HG02759 (cell line): ENCODE results near the gene CABLES2.
"Not testable (repeated sequence)": the region's sequence is repeated elsewhere in the genome, so short reads cannot be mapped to it uniquely, and the experiment has no call there.

Experiments
- ATAC-seq: cut with Tn5 transposase; IDR thresholded peaks from one replicate; pipeline ENCODE4 v1.9.1; 2021; ENCODE audit warnings: mild to moderate bottlenecking, moderate library complexity; ENCODE audit not compliant: unreplicated experiment

Gene CABLES2

DNA sequence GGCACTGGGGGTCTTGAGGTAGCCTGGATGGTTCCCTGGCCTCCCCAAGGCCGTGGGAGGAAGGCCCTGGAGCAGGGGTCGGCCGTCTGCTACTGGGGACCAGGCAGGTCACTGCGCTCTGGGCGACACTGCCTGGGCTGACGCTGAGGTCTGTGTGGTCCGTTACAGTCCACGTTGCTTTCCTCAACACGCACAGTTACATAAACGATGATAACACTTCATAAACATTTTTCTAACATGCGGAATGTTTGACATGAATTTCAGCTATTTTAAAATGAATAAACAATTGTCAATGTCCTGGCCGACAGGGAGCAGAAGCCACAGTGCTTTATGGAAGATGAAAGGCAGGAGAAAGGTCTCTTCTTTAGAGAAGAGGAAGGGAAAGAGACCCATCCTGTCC lies 30.4 kb upstream of the CABLES2 start:
- no peak for ATAC-seq

GRCh38 chr20:62436692-62437091 lies 29.6 kb upstream of the CABLES2 start:
- ATAC-seq: no peak

DNA sequence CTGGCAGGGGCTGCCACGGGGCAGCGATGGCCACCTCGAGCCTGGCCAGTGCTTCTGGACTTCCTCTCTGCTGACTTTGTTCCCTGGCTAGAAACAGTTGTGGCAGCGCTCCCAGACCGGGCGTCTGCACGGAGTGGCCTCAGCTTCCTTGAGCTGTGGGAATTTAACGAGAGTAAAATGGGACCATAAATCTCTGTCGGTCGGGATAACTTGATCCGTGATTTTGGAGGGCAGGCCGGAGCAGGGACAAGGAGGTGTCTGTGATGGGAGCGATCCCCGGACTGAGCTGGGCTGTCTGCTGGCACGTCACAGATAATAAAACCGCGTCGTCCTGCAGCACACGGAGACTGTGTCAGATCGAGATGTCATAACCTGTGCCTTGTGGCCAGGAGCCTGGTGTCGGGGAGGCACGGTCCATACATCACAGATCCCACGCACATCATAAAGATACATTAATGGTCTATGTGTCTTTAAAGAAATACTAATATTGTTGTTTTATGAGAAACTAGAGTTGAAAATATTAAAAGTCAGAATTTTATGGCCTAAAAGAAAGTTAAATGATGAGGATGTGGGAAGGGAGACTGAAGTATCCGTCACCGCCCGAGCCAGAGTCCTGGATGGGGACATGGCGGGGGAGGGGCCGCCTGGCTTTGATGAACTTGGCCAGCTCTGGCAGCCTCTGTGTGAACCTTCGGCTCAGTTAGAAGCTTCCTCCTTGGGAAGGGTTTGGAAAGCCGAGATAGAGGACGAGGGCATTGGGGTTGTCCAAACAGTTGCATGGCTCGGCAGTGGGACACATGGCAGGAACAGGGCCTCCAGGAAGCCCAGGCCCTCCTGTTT lies 26.8 kb upstream of the CABLES2 start:
- no peak for ATAC-seq

- ATAC-seq: no peak
Measured at GRCh38 chr20:62430866-62431447, 23.9 kb upstream of the CABLES2 start.

DNA sequence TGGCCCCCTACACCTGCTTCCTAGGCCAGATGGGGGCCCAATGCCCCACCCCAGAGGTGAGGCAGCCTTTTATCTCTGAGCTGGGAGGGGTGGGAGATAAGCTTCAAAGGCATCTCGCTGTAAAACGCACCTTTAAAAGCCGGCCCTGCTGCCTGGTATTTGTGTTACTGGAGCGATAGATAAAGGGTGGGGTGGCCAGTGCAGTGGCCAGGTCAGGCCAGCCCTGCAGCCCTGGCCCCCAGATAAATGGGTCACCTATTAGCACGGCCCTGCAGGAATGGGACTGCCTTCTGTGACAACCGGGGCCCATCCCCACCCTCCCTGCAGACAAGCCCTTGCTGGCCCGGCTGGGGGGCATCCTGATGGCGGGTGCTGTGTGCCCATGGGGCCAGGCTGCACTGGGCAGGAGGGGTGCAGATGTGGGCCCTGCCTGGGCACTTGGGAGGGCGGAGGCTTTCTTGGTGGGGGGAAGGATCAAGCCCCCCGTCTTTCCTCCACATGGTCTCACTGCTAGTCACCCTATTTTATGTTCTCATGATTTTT lies 23.3 kb upstream of the CABLES2 start:
- ATAC-seq: no peak

DNA sequence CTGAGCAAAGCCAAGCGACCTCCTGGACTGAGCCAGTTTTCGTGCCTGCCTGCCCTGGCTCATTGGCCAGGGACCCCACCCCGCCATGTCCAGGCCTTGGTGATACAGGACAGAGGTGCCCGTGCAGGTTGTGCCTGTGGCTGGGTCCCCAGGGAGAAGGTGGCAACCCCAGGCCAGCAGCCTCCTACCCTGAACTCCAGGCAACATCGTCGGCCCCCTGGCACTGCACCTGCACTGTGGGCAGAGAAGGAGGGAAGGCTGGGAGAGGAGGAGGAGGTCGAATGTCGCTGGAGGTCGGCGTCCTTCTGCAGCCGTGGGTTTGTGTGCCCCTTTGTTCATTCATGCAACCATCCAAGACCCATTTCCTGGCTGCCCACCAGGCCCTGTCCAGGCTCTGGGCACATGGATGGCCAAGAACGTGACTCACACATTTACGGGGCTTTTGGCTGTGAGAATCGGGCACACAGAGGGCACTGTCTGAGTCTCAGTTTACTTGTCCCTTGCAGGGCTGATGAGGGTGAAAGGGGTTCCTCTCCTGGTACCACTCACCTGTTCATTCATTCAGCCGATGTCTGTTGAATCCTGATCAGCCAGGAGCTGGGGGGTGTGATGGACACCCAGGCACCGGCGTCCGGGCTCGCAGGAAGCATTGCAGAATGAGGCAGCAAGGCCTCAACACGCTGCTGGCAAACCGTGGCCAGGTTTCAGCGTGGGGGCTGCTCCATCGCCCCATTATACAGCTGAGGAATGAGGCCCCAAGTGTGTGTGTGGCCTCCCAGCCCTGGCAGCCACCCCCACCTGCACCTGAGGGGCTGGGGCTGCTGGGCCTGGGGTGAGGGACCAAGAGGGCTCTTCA lies 22.6 kb upstream of the CABLES2 start:
- ATAC-seq: no peak

- no peak for ATAC-seq
Measured at GRCh38 chr20:62428396-62429295, 21.6 kb upstream of the CABLES2 start.

DNA sequence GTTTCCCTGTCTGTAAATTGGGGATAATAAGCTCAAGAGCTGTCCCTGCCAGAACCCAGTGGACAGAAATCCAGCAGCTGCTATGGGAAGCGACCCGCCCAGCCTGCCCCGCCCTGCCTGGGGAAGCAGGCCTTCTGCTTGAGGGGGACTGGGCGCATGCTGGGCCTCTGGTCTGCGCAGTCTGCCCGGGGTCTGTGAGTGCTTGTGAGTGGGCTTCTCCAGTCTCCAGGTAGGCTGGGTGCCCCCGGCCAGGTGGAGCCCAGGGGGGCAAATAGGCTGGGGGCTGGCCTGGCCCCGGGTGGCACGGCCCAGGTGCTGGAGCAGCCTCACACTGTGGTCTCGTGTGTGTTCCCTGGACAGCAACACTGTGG lies 20.9 kb upstream of the CABLES2 start:
- no peak for ATAC-seq

DNA sequence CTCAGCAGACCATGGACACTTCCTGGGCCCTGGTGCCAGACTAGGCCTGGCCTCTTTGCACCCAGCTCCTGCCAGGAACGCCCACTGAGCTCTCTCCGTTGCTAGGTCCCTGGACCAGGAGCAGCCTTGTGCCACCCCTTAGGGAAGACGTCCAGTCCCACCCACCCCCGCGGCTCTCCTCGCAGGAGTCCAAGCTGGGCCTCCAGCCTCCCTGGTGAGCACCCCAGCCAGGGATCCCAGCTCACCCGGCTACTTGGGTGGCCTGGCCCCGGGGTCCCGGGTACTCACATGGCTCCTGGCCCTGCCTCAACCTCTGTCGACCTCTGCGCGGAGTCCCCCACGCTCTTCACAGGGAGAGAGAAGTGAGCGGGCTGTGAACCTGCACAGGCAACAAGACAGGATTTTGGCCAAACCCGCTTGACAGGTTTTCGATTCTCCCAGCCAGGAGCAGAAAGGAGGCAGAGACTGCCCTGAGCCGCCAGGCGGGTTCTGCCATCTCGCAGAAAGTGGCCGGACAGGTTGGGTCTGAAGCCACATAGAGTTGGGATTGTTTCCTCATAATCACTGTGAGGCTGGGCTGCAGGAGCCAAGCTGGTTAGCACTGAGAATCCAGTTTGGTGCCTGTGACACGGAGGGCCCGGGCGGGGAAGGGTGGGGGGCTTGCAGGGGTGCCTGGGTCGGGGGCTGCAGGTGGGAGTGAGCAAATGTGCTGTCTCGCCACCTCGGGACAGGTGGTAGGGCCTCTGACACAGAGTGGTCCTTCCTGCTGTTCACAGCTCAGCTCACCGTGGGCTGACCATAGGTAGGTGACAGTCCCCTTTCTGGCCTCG lies 20.3 kb upstream of the CABLES2 start, which contains the start of gene RBBP8NL:
RBBP8NL (minus strand) TSS at position 368 of the 830 bp plus-strand sequence. CDS start 7,892 bp downstream, outside the sequence.
- no peak for ATAC-seq

DNA sequence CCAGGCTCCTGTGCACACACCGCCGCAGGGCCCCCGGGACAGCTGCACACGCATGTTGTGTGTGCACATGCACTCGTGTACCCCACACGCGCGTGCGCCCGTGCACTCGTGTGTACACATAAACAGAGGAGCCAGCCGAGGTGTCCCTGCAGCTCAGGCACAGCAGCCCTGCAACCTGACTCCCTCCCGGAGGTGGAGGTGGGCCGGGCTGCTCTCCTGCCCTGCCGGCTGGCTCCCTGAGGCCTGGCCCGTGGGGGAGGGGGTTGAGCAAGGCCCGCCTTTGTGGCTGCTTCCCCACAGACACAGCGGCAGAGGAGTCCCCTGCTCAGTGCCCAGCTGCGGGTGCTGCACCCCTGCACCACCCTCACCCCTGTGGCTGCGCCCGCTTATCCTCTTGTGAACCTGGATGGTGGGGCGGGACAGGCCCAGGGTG lies 19.6 kb upstream of the CABLES2 start:
- ATAC-seq: no peak

DNA sequence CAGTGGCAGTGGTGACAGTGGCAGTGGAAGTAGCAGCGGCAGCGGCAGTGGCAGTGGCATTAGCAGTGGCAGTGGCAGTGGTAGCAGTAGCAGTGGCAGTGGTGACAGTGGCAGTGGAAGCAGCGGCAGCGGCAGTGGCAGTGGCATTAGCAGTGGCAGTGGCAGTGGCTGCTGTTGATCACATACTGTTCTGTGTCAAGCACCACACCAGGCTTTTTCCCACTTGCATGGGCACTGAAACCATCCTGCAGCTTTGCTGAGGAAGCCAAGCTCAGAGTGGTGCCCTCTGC lies 18.9 kb upstream of the CABLES2 start:
- not testable (repeated sequence) for ATAC-seq

- ATAC-seq: no peak
Measured at GRCh38 chr20:62425281-62426058, 18.4 kb upstream of the CABLES2 start.

DNA sequence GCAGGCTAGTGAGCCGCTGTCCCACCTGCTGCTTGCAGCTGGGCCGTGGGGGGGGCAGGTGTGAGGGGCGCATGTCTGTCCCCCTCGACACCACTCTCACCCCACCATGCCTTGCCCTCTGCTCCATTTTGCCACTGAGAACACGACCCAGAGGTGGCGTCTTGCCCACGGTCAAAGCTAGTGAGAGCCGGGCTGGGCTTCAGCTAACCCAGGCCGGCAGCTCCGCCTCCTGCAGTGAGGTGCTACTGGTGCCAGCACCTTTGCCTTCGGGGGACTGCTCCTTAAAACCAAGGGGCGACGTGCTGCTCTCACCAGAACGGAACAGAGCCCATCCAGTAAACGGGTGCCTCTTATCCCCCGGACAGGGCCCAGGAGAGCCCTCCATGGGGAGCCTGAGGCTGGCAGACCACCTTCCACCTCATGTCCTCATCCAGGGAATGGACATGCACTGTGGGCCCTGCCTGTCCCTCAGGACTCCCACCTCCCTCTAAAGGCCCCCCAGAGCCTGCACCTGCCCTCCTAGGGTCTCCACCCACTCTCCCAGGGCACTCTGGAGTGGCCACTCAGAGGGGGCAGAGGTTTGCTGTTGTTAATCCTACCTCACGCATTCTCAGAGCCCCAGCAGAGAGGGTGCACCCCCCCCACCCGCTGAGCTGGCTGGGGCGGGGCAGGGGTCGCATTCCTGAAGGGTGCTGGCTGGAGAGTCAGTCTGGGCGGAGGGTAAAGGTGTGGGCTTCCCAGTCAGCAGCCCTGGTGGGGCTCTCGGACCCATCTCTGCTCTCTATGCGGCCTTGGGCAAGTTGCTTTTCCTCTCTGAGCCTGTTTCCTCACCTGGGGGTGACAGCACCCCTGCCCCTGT lies 17.4 kb upstream of the CABLES2 start:
- ATAC-seq: no peak

DNA sequence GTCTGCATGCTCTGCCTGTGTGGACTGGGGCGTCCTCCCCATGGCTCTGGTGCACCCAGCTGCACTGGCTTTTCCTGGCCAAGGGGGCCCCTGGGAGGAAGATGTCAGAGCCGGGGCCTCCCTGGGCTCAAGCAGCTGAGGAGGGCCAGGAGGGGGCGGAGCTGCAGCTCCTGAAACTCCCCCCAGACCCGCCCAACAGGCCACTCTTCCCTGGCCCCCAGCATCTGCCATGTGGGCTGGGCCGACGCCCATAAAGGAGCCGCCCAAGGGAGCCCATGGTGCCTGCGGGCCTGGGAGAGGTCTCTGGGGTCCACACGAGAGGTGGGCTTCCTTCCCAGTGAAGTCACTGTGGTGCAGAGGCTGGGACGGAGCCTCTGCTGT lies 16.2 kb upstream of the CABLES2 start:
- no peak for ATAC-seq

GRCh38 chr20:62422636-62423325 lies 15.7 kb upstream of the CABLES2 start:
- no peak for ATAC-seq

DNA sequence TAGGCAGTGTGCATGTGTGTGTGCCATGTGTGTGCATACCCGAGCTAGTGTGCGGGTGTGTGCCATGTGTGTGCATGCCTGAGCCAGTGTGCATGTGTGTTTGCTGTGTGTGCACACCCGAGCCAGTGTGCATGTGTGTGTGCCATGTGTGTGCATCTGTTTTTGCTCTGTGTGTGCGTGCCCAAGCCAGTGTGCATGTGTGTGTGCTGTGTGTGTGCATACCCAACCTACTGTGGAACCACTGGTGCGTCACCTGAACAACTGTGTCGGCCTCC lies 14.6 kb upstream of the CABLES2 start:
- ATAC-seq: no peak

- no peak for ATAC-seq
Measured at GRCh38 chr20:62420846-62421715, 14.0 kb upstream of the CABLES2 start.
